HL-60 (cell line): ENCODE data around the gene KRT85.

Experiments used
- GABPA ChIP-seq: IDR thresholded peaks from 2 replicates; pipeline ENCODE4 v1.6.1; 2012; ENCODE audit warnings: low read depth
- POLR2AphosphoS5 ChIP-seq: IDR thresholded peaks from 2 replicates; pipeline ENCODE4 v1.6.1; 2012; ENCODE audit warnings: low read depth
- TF ChIP-seq, protein P1 (sequence below): IDR thresholded peaks from one replicate; pipeline ENCODE4 v1.5.1; 2011; ENCODE audit warnings: low read length, control low read depth, inconsistent platforms; ENCODE audit not compliant: insufficient read depth
- TF ChIP-seq, protein P2 (sequence below): IDR thresholded peaks from 2 replicates; pipeline ENCODE4 v1.6.1; 2012; ENCODE audit warnings: low read depth; ENCODE audit not compliant: insufficient replicate concordance

DNA sequence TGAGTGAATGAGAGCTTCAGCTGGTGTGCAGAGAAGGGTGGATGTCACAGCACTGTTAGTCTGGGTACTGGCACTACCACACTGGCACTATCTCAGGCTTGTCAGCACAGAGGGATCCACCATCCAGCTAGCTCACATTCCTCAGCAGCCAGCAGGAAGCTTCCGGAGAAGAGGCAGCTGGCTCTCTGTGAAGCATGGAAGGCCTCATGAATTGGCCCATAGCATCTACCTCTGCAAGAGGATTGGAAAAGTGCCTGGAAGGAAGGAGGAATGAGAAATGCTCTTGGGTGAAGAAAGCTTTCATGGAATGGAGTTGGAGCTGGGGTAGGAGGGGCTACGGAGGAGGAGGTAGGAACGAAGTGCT, 56.0 kb downstream of the KRT85 start:
- no peak for TF ChIP-seq POLR2AphosphoS5
- TF ChIP-seq, protein P1, sequence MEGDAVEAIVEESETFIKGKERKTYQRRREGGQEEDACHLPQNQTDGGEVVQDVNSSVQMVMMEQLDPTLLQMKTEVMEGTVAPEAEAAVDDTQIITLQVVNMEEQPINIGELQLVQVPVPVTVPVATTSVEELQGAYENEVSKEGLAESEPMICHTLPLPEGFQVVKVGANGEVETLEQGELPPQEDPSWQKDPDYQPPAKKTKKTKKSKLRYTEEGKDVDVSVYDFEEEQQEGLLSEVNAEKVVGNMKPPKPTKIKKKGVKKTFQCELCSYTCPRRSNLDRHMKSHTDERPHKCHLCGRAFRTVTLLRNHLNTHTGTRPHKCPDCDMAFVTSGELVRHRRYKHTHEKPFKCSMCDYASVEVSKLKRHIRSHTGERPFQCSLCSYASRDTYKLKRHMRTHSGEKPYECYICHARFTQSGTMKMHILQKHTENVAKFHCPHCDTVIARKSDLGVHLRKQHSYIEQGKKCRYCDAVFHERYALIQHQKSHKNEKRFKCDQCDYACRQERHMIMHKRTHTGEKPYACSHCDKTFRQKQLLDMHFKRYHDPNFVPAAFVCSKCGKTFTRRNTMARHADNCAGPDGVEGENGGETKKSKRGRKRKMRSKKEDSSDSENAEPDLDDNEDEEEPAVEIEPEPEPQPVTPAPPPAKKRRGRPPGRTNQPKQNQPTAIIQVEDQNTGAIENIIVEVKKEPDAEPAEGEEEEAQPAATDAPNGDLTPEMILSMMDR: no peak
- TF ChIP-seq, protein P2, sequence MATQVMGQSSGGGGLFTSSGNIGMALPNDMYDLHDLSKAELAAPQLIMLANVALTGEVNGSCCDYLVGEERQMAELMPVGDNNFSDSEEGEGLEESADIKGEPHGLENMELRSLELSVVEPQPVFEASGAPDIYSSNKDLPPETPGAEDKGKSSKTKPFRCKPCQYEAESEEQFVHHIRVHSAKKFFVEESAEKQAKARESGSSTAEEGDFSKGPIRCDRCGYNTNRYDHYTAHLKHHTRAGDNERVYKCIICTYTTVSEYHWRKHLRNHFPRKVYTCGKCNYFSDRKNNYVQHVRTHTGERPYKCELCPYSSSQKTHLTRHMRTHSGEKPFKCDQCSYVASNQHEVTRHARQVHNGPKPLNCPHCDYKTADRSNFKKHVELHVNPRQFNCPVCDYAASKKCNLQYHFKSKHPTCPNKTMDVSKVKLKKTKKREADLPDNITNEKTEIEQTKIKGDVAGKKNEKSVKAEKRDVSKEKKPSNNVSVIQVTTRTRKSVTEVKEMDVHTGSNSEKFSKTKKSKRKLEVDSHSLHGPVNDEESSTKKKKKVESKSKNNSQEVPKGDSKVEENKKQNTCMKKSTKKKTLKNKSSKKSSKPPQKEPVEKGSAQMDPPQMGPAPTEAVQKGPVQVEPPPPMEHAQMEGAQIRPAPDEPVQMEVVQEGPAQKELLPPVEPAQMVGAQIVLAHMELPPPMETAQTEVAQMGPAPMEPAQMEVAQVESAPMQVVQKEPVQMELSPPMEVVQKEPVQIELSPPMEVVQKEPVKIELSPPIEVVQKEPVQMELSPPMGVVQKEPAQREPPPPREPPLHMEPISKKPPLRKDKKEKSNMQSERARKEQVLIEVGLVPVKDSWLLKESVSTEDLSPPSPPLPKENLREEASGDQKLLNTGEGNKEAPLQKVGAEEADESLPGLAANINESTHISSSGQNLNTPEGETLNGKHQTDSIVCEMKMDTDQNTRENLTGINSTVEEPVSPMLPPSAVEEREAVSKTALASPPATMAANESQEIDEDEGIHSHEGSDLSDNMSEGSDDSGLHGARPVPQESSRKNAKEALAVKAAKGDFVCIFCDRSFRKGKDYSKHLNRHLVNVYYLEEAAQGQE: no peak
- no peak for TF ChIP-seq GABPA
